Measurements from ENCODE around the gene DOCK9. TPM values are rescaled to one million over a fixed set of nuclear protein-coding genes. Genes with fewer than 3 reads are reported as not detected.

Gene DOCK9
- total RNA-seq, 1 donor from 2014 or later = 153 TPM

DNA sequence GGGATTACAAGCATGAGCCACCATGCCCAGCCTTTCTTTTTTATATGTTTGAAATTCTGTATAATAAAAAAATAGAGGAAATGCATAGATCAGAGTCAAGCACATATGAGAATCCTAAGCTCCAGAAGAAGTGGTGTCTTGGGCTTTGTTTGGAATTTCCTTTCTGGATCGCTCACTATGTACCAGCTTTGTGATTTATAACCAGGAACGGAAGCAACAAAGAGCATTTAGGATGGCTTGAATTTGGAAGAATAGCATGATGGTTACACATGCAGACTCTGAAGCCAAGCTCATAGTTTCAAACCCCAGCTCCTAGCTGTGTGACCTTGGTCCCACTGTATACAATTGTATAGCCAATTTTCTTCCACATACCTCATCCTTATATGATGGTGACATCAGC, 197.4 kb downstream of the DOCK9 start:
- H3K27me3 ChIP-seq (ENCODE audit: low read depth) = no peaks in the 10 kb centered on the region
- TF ChIP-seq, protein P1, sequence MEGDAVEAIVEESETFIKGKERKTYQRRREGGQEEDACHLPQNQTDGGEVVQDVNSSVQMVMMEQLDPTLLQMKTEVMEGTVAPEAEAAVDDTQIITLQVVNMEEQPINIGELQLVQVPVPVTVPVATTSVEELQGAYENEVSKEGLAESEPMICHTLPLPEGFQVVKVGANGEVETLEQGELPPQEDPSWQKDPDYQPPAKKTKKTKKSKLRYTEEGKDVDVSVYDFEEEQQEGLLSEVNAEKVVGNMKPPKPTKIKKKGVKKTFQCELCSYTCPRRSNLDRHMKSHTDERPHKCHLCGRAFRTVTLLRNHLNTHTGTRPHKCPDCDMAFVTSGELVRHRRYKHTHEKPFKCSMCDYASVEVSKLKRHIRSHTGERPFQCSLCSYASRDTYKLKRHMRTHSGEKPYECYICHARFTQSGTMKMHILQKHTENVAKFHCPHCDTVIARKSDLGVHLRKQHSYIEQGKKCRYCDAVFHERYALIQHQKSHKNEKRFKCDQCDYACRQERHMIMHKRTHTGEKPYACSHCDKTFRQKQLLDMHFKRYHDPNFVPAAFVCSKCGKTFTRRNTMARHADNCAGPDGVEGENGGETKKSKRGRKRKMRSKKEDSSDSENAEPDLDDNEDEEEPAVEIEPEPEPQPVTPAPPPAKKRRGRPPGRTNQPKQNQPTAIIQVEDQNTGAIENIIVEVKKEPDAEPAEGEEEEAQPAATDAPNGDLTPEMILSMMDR (IDR thresholded peaks at IDR 0.05) = no peak
- H3K36me3 ChIP-seq = no peaks in the 10 kb centered on the region
- no peaks in the 10 kb centered on the region for H3K4me1 ChIP-seq
- DNase-seq (no peak), ATAC-seq (no peak)
- H3K9me3 ChIP-seq = no peaks in the 10 kb centered on the region
- H3K4me3 ChIP-seq = no peak overlapping the region
- intact Hi-C loops (cut with DNase I) = no loop called here
- no peak overlapping the region for H3K27ac ChIP-seq

DNA sequence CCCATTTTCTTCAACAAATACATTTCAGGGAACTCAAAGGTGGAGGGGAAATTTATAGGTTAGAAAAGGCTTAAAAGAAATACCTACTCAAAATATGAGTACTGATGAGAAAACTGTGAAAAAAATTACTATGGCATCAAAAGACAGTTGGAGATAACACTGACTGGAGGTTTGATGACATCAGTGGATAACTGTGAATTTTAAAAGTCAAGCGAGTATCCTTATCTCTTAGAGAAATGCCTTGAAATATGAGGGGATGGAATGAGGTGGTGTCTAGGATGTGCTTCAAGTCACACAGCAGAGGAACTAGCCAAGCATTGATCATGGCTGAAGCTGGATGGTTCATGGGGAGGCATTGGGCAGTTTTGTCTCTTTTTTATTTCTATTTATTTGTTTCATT, 198.2 kb downstream of the DOCK9 start:
- DNase-seq (no peak), ATAC-seq (no peak)
- intact Hi-C loops (cut with DNase I) = no loop called here
- H3K9me3 ChIP-seq = no peaks in the 10 kb centered on the region
- TF ChIP-seq, protein P1 (IDR thresholded peaks at IDR 0.05) = no peak
- no peaks in the 10 kb centered on the region for H3K27me3 ChIP-seq (ENCODE audit: low read depth)
- H3K27ac ChIP-seq = no peak overlapping the region
- no peaks in the 10 kb centered on the region for H3K4me1 ChIP-seq
- no peaks in the 10 kb centered on the region for H3K36me3 ChIP-seq
- no peak overlapping the region for H3K4me3 ChIP-seq

DNA sequence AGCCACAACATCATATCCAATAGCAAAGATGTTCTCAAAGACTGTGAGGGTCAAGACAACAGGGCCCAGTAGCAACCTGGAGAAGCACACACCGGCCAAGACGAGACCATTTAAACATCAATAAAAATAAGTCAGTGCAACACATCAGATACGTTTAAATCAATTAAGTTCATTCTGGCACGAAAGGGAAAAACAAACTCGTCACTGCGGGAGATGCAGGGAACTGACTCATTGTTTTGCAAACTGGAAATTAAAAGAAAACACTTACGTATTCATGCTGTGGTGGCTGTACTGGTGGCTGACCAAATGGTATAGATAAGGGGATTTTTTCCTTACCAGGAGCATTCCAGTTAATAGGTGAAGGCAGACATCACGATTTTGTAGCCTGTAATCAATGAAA, 199.1 kb downstream of the DOCK9 start:
- no peaks in the 10 kb centered on the region for H3K4me1 ChIP-seq
- no peak for DNase-seq
- TF ChIP-seq, protein P1 (IDR thresholded peaks at IDR 0.05) = no peak
- intact Hi-C loops (cut with DNase I) = no loop called here
- no peak overlapping the region for H3K4me3 ChIP-seq
- no peaks in the 10 kb centered on the region for H3K9me3 ChIP-seq
- no peaks in the 10 kb centered on the region for H3K36me3 ChIP-seq
- ATAC-seq = no peak
- no peaks in the 10 kb centered on the region for H3K27me3 ChIP-seq (ENCODE audit: low read depth)
- no peak overlapping the region for H3K27ac ChIP-seq

DNA sequence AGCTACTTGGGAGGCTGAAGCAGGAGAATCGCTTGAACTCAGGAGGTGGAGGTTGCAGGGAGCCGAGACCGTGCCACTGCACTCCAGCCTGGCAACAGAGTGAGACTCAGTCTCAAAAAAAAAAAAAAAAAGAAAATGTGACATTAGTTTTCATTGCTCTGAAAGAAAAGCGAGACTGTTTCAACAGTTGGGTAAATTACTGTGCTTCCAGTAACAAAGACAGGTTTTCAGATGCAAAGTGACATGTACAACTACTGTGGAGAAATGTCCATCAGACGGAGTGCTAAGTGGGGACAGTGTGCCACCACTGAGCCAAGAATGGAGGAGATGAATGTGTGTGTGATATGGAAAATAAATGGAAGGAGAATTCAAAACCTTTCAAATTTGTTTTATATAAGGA, 201.2 kb downstream of the DOCK9 start:
- DNase-seq (no peak), ATAC-seq (no peak)
- TF ChIP-seq, protein P1 (IDR thresholded peaks at IDR 0.05) = no peak
- H3K4me1 ChIP-seq = no peaks in the 10 kb centered on the region
- intact Hi-C loops (cut with DNase I) = no loop called here
- no peaks in the 10 kb centered on the region for H3K9me3 ChIP-seq
- no peaks in the 10 kb centered on the region for H3K36me3 ChIP-seq
- no peak overlapping the region for H3K4me3 ChIP-seq
- H3K27me3 ChIP-seq (ENCODE audit: low read depth) = no peaks in the 10 kb centered on the region
- no peak overlapping the region for H3K27ac ChIP-seq

DNA sequence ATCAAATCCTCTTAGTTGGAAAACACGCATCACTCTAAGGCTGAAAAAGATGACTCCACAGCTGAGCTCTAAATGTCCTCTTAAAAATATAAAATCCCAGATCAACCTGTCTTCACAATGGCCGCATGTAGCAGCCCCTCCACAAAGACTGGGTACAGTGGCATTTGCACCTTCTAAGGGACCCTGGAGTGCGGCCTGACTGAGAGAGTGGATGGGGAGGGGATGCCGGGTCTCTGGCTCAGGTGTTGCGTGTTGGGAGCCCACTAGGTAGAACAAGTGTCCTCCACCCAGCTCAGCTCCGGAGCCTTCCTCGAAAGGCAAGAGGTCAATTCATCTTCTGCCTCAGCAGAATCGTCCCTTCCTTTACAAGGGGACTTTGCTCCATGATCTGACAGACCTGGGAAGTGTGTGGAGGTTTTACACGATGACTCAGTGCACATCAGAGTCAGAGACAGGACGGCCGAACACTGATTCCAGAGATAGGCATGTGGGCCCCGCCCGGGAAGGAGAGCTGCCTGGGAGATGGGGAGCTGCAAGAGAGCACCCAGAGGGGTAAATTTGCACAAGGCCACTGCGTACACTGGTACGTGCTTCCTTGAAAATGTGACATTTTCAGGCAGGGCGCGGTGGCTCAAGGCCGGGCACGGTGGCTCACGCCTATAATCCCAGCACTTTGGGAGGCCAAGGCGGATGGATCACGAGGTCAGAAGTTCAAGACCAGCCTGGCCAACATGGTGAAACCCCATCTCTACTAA, 201.8 kb downstream of the DOCK9 start:
- Histone ChIP-seq H3K9me3 (no peaks in the 10 kb centered on the region), H3K27me3 (ENCODE audit: low read depth) (no peaks in the 10 kb centered on the region), H3K4me1 (no peaks in the 10 kb centered on the region), H3K27ac (no peak overlapping the region), H3K36me3 (no peaks in the 10 kb centered on the region), H3K4me3 (no peak overlapping the region)
- intact Hi-C loops (cut with DNase I) = no loop called here
- ATAC-seq = no peak
- TF ChIP-seq, protein P1 (IDR thresholded peaks at IDR 0.05) = no peak
- no peak for DNase-seq
